H1 (cell line): ENCODE data around the gene FCHSD1. TPM values are rescaled to one million over a fixed set of nuclear protein-coding genes. Genes with fewer than 3 reads are reported as not detected.

ENCODE experiments used
- KDM1A ChIP-seq: fragments of 200-600, 300-600 bp; sonication (generic); IDR thresholded peaks from 2 replicates; pipeline ENCODE4 v1.7.1; 2016; ENCODE audit warnings: mild to moderate bottlenecking, low read length, borderline replicate concordance
- KDM4A ChIP-seq: IDR thresholded peaks from one replicate; pipeline ENCODE4 v1.7.1; 2012; ENCODE audit warnings: low read depth, mild to moderate bottlenecking, moderate library complexity, low read length, inconsistent platforms; ENCODE audit not compliant: severe bottlenecking
- MAX ChIP-seq: IDR thresholded peaks from 2 replicates; pipeline ENCODE4 v1.6.1; 2012; ENCODE audit warnings: inconsistent platforms
- SP4 ChIP-seq: IDR thresholded peaks from 2 replicates; pipeline ENCODE4 v1.6.1; 2012; ENCODE audit warnings: low read length, inconsistent platforms
- TAF7 ChIP-seq: optimal IDR thresholded peaks from 2 replicates; pipeline ENCODE3; 2011; ENCODE audit warnings: low read depth, mild to moderate bottlenecking, inconsistent platforms, low read length, moderate library complexity, borderline replicate concordance
- polyA plus RNA-seq, 7 experiments: library from polyadenylated mRNA; depleted of rRNA in 3 of 7; stranded (reverse) in 5 of 7; unstranded in 2 of 7; fragments of >200 nt in 5 of 7; fragments of 200-250 nt in 2 of 7; gene quantifications; 1 replicate in 5 of 7; 2 replicates in 1 of 7; 4 replicates in 1 of 7; pipeline versions ENCODE4 v1.2.1 to v1.2.3, GENCODE V29; 2011 to 2013; ENCODE audit warnings: missing spikeins in 2 of 7, mixed read lengths in 2 of 7
- total RNA-seq: library from RNA; stranded (reverse); fragmentation: NEBNext Ultra II Directional; extraction: Animal tissue kit (Norgen Biotek cat#: 25700); gene quantifications from 2 replicates; pipeline ENCODE4 v1.2.1, GENCODE V29; 2021

FCHSD1 gene
- total and polyA plus RNA-seq, 2 of the 8 experiments (the other 6 are each of a cell fraction or from before 2014, with no cell fraction given) = 22.0 to 30.1 TPM

- peak; percentile 71 for TF ChIP-seq KDM4A
- TF ChIP-seq KDM1A = peak; percentile 98
- TF ChIP-seq TAF7 = no peak
- peak; percentile 41; the same call in 1 of the 2 replicates for TF ChIP-seq SP4
- TF ChIP-seq MAX = no peak
These were observed 40.8 kb upstream of the FCHSD1 start (continued) for GRCh38 chr5:141691867-141692532.
